Activated naive CD4-positive, alpha-beta T cell treated with anti-CD3 and anti-CD28 coated beads for 36 hours (primary cell): ENCODE results near the gene IFFO2. TPM values are rescaled to one million over a fixed set of nuclear protein-coding genes. Genes with fewer than 3 reads are reported as not detected.

Source experiments
- CTCF ChIA-PET: fragments of 350-600 bp; sonication (Branson Sonifier 250); formaldehyde crosslinking; loops from one replicate; lab custom pipeline; 2021; ENCODE audit warnings: antibody characterized with exemption; lab: Charles Lee
- DNase-seq: peaks from one replicate; pipeline ENCODE4 v3.0.0-alpha.2; 2020
- H3K27ac Mint-ChIP-seq: one replicate; pipeline ENCODE4 v1.8.0; 2021; ENCODE audit warnings: mild to moderate bottlenecking, mixed read lengths
- H3K27me3 Mint-ChIP-seq: one replicate; pipeline ENCODE4 v1.8.0; 2021; ENCODE audit warnings: low read depth, mixed read lengths
- H3K36me3 Mint-ChIP-seq: one replicate; pipeline ENCODE4 v1.8.0; 2021; ENCODE audit warnings: low read depth, mixed read lengths
- H3K4me1 Mint-ChIP-seq: one replicate; pipeline ENCODE4 v1.8.0; 2021; ENCODE audit warnings: low read depth, mixed read lengths
- H3K4me3 Mint-ChIP-seq: one replicate; pipeline ENCODE4 v1.8.0; 2021; ENCODE audit warnings: mild to moderate bottlenecking, moderate library complexity, mixed read lengths
- H3K9me3 Mint-ChIP-seq: one replicate; pipeline ENCODE4 v1.8.0; 2021; ENCODE audit warnings: mixed read lengths
- intact Hi-C: fragments of 100-400 bp; cut with micrococcal nuclease; formaldehyde crosslinking; loops from one replicate; pipeline ENCODE4 v1.15.1; 2023
- total RNA-seq, 2 experiments: library from RNA; stranded (reverse); gene quantifications; one replicate each; pipeline ENCODE4 v1.2.3, GENCODE V29; 2021

IFFO2 gene
- total RNA-seq, 2 experiments from 2014 or later = 24.9 to 27.0 TPM

DNA sequence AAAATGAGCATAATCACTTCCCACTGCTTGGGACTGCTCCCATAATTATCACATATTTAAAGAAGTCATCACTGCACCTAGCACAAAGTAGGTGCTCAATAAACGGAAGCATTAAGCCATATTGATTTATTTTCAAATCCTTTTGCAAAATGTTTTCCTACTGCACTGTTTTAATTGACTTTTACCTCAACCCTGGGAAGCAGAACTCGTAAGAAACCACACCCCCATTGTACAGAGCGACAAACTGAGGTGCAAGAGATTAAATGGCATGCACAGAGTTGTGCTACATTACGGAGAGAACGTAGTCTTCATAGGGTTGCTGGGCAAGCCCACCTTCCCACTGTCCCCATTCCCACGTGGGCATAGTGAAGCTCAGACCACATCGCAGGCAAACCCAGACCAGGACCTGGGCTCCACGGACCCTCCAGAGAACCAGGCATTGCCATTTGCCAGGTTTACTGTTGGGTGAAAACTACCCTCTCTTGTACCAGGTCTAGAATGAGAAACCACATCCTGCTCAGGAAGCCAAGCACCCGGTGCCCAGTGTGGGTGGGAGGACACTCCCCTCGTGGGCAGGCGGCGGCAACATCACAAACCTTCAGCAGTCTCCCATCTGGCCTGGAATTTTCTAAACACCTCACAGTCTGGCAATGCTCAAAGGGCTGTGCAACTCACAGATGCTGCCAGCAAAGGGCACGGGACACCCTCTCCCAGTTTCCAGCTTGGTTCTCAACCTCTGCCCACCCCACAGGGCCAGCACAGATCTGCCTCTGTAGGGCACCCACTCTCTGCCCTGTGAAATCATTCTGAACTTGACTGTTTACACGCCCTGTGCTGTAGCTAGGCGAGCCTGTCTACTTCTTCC lies 8.2 kb downstream of the IFFO2 start:
- H3K4me1 Mint-ChIP-seq = peaks cover 91% of the 10 kb centered on the region
- no peak overlapping the region for H3K4me3 Mint-ChIP-seq
- CTCF ChIA-PET = interaction anchor here (1.0 to 4.3 kb wide), 3 partner anchors 21 to 40 kb away, joined by 6 to 28 read pairs (median 28); no protein-coding TSS in a partner anchor
- peak overlapping the region; percentile 5 for H3K27ac Mint-ChIP-seq
- DNase-seq = peak; percentile 61
- no peaks in the 10 kb centered on the region for H3K9me3 Mint-ChIP-seq
- no peaks in the 10 kb centered on the region for H3K27me3 Mint-ChIP-seq
- intact Hi-C loops = no loop called here
- no peaks in the 10 kb centered on the region for H3K36me3 Mint-ChIP-seq

DNA sequence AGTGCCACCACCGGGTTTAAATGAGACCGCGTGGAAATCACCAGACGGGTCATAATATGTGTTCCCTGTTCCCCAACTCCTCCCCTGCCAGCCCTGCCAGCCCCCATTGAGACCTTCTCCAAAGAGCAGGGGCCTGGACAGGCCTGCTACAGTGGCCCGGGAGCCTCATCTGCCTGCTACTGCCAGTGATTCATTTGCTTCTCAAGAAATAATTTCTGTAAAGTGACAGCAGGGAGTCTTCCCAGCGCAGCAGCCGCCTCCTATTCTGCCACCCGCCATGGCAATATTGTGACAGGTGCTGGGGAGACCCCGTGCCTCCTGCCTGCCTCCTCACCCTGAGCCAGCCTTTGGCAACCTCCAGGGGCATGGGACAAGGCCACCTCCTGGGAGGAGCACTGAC lies 8.9 kb downstream of the IFFO2 start:
- H3K9me3 Mint-ChIP-seq = no peaks in the 10 kb centered on the region
- no peaks in the 10 kb centered on the region for H3K36me3 Mint-ChIP-seq
- intact Hi-C loops = no loop called here
- no peak overlapping the region for H3K4me3 Mint-ChIP-seq
- peak overlapping the region; percentile 15 for H3K27ac Mint-ChIP-seq
- H3K27me3 Mint-ChIP-seq = no peaks in the 10 kb centered on the region
- CTCF ChIA-PET = interaction anchor here (2.6 to 3.7 kb wide), 2 partner anchors 34 to 39 kb away, joined by 10 to 28 read pairs; no protein-coding TSS in a partner anchor
- DNase-seq = no peak
- peaks cover 84% of the 10 kb centered on the region for H3K4me1 Mint-ChIP-seq

DNA sequence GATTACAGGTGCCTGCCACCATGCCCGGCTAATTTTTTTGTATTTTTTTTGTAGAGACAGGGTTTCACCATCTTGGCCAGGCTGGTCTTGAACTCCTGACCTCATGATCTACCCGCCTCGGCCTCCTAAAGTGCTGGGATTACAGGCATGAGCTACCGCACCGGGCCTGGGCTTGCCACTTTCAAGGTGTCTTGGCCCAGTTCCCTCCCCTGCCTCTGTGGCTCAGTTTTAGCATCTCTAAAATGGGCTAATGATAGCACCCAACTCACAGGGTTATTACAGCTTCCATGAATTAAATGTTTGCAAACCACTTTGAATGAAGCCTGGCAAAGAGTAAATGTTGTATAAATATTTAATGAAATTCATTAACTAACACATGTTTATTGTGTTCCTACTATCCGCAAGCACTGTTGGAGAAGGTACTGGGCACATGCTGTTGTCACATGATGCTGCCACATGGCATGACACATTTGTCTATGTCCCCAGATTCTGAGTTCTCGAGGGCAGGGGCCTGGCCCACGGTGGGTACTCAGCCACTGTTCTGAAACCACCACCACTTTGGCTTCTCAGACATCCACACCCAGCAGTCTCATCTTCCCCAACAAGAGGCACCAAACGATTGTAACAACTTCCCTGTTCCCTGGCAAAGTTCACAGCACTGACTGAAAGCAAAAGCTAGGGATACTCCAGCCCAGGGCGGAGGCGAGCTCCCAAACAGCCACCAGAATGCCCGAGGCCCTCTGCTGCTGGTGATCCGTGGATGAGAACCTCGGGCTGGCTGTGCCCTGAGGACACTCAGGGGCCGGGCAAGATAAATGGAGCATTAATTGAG lies 9.7 kb downstream of the IFFO2 start:
- Mint-ChIP-seq H3K9me3 (no peaks in the 10 kb centered on the region), H3K27ac (no peak overlapping the region), H3K27me3 (no peaks in the 10 kb centered on the region), H3K4me1 (peaks cover 76% of the 10 kb centered on the region), H3K4me3 (no peak overlapping the region), H3K36me3 (no peaks in the 10 kb centered on the region)
- intact Hi-C loops = no loop called here
- CTCF ChIA-PET = interaction anchor here (0.6 to 3.5 kb wide), 4 partner anchors 9 to 259 kb away, joined by 3 to 13 read pairs (median 6); no protein-coding TSS in a partner anchor
- no peak for DNase-seq

DNA sequence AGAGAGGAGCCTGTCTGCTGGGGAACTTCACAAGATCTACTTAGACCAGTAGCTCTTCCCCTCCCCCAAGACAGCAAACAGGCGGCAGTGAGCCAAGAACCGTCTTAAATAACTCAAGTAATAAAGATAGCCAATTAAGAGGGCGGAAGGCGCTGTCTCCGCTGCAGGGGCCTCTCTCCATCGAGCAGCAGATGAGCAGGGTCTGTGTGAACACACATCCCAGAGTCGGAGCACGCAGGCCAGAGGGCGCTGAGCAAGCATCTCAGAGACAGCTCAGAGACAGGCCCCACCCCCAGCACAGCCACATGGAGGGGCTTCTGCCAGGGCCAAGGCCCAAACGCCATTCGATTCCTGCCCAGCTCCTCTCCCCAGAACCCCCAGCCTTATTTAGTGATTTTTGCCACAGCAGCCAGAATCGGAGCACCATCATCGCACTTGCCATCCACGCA lies 11.1 kb downstream of the IFFO2 start:
- H3K9me3 Mint-ChIP-seq = no peaks in the 10 kb centered on the region
- DNase-seq = no peak
- no peaks in the 10 kb centered on the region for H3K27me3 Mint-ChIP-seq
- H3K4me1 Mint-ChIP-seq = peaks cover 69% of the 10 kb centered on the region
- no peaks in the 10 kb centered on the region for H3K36me3 Mint-ChIP-seq
- H3K27ac Mint-ChIP-seq = no peak overlapping the region
- intact Hi-C loops = no loop called here
- H3K4me3 Mint-ChIP-seq = no peak overlapping the region
- CTCF ChIA-PET = interaction anchor here (0.6 to 3.5 kb wide), 3 partner anchors 18 to 1352 kb away, joined by 3 to 13 read pairs (median 10); no protein-coding TSS in a partner anchor

DNA sequence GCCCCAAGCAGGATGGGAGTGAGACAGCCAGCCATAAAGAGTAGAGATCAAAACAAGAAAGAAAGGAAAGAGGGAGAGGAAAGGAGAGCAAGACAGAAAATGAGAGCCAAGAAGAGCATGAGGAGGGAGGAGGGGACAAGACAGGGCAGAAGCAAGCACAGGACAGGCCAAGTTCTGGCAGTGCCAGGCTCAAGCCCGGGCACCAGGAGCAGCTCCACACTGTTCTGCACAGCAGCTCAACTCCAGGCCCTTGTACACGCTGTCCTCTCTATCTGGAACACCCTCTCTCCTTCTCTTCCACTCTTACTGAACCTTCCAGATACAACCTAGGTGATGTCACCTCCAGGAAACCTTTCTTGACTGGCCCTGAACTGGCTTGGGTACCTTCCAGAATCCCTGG lies 11.7 kb downstream of the IFFO2 start:
- Mint-ChIP-seq H3K4me1 (peaks cover 66% of the 10 kb centered on the region), H3K9me3 (no peaks in the 10 kb centered on the region), H3K27ac (peak overlapping the region; percentile 42), H3K36me3 (no peaks in the 10 kb centered on the region), H3K4me3 (no peak overlapping the region), H3K27me3 (no peaks in the 10 kb centered on the region)
- CTCF ChIA-PET = interaction anchor here (2.6 to 3.5 kb wide), 2 partner anchors 18 to 31 kb away, joined by 10 to 13 read pairs; no protein-coding TSS in a partner anchor
- intact Hi-C loops = no loop called here
- no peak for DNase-seq

DNA sequence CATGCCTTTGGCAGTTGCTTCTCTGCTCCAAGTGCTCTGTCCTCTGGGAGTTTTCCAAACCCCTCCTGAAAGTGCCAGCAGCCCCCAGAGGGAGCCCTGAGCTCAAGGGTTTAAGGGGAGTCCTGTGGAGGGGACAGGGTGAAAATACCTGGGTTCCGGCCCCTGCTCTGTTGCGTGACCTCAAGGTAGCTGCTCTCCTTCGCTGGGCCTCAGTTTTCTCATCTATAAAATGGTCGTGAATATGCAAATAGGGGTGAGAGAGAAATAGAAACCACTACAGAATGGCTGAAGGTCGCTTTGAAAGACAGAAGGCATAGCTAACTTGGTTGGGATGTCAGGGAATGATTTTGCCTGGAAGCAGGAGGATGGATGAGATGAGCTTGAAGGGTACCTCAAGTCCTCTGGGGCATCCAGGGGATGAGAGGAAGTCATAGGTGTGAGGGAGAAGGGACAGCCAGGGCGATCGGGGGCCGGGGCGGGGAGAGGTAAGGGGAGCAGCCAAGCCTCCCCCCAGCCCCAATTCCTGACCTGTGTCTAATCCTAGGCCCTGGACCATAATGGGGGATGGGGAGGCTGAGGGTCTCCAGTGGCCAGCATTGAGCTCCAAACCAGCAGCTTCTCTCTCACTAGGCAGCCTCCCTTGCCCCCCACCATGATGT lies 12.4 kb downstream of the IFFO2 start:
- CTCF ChIA-PET = interaction anchor here (0.8 to 3.5 kb wide), 2 partner anchors 17 to 31 kb away, joined by 4 to 13 read pairs; no protein-coding TSS in a partner anchor
- Mint-ChIP-seq H3K27me3 (no peaks in the 10 kb centered on the region), H3K36me3 (no peaks in the 10 kb centered on the region), H3K9me3 (no peaks in the 10 kb centered on the region), H3K27ac (no peak overlapping the region), H3K4me1 (peaks cover 59% of the 10 kb centered on the region), H3K4me3 (no peak overlapping the region)
- DNase-seq = no peak
- intact Hi-C loops = no loop called here

DNA sequence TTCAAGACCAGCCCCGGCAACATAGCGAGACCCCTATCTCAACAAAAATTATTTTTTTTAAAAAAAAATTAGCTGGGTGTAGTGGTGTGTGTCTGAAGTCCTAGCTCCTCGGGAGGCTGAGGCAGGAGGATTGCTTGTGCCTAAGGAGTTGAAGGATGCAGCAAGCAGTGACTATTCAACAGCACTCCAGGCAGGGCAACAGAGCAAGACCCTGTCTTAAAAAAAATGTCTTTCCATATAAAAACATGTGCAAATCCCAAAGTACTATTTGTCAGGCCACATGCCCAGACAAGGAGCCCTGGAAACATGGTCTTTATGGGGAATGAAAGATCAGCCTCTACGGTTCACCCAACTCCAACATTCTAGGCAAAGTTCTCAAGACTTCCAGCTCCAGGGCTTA lies 13.3 kb downstream of the IFFO2 start:
- no peak overlapping the region for H3K4me3 Mint-ChIP-seq
- DNase-seq = no peak
- no peak overlapping the region for H3K27ac Mint-ChIP-seq
- no peaks in the 10 kb centered on the region for H3K9me3 Mint-ChIP-seq
- H3K4me1 Mint-ChIP-seq = peaks cover 51% of the 10 kb centered on the region
- H3K27me3 Mint-ChIP-seq = no peaks in the 10 kb centered on the region
- intact Hi-C loops = no loop called here
- H3K36me3 Mint-ChIP-seq = no peaks in the 10 kb centered on the region
- CTCF ChIA-PET = interaction anchor here (0.7 to 3.5 kb wide), 2 partner anchors 16 to 23 kb away, joined by 3 to 13 read pairs; no protein-coding TSS in a partner anchor

DNA sequence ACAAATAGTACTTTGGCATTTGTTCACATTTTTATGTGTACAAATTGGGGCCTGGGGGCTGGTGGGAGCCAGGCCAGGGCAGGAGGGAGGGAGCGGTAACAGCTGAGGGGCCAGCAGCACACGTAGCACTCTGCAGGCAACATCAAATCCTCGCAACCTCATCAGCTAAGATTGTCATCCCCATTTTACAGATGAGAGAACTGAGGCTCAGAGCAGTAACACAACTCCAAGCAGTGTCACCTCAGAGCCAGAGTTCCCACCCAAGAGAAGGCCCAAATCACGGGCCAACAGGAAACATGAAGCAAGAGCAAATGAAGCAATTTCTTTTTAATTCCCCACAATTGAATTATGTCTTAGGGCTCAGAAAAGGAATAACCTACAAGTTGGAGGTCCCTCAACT lies 14.1 kb downstream of the IFFO2 start:
- CTCF ChIA-PET = interaction anchor here (0.6 to 0.7 kb wide), 2 partner anchors 10 to 22 kb away, joined by 3 to 4 read pairs; no protein-coding TSS in a partner anchor
- Mint-ChIP-seq H3K9me3 (no peaks in the 10 kb centered on the region), H3K36me3 (no peaks in the 10 kb centered on the region), H3K4me3 (no peak overlapping the region), H3K27me3 (no peaks in the 10 kb centered on the region), H3K4me1 (peaks cover 45% of the 10 kb centered on the region), H3K27ac (no peak overlapping the region)
- intact Hi-C loops = no loop called here
- no peak for DNase-seq

DNA sequence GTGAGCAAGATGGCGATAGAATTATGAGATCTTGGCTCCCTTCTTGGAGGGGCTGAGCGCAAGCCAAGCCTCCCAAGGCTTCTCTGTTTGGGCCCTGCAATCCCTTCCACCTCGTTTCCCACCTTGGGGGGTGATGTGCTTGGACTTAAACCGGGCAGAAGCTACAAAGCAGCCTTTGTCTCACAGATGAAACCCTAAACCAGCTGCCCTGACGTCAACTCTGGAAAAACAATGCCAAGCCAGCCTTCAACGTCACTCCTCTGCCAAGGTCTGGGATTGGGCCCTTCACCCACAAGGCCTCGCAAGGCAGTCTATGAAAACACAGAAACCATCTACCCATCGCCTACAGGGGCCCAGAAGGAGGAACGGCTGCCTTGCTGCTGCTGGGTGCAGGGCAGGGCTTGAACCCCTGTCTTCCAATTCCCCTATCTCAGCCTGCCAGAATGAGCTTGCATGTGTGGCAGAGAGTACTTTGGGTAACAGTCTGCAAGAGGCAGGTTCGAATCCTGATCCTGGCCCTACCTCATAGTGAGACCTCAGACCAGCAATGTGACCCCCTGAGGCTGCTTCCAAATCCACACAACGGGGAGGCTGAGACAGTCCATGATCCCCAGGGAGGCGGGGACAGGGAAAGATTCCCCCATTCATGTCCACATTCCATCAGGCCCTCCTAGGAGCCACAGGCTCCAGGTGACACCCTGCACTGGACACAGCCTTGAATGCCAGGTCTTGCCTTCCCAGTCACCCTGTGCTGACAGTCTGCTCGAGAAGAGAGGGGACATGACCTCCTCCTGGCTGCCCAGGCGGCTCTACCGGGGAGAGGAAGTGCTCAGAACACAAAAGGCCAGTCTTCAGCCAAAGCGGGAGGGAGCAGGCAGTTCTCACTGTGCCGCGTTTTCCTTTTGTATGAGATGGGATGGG lies 15.0 kb downstream of the IFFO2 start:
- intact Hi-C loops = no loop called here
- no peak overlapping the region for H3K4me3 Mint-ChIP-seq
- no peak overlapping the region for H3K27ac Mint-ChIP-seq
- no peaks in the 10 kb centered on the region for H3K9me3 Mint-ChIP-seq
- no peak for DNase-seq
- CTCF ChIA-PET = no interaction called here
- H3K36me3 Mint-ChIP-seq = no peaks in the 10 kb centered on the region
- H3K27me3 Mint-ChIP-seq = no peaks in the 10 kb centered on the region
- peaks cover 46% of the 10 kb centered on the region for H3K4me1 Mint-ChIP-seq

DNA sequence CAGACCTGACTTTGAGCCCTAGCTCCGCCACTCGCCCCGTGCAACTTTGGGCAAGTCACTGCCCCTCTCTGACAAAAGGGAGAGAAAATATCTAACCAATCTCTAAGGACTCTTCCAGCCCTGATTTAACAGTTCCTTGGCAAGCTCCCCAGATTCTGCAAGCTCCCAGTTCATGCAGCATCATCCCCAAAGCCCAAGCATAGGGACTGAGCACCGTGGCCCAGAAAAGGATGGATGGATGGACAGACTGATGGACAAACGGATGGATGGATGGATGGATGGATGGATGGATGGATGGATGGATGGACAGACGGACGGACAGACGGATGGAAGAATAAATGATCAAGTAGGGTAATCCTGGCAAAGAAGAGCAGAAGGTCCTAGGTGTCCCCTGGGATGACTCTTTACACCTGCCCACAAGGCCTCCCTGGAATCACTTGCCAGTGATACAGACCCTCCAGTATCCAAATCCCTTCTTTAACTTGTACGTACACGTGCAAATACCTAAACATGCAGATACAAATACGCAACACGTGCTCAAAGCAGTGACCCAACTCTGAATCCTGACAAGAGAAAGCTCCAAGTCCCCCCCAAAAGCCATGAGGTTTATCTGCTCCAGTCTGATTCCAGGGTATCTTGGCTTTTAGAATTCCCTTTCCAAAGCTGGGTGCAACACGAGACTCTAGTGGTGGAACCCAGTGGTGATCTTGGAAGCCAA lies 16.0 kb downstream of the IFFO2 start:
- Mint-ChIP-seq H3K27ac (no peak overlapping the region), H3K4me1 (peaks cover 43% of the 10 kb centered on the region), H3K9me3 (no peaks in the 10 kb centered on the region), H3K36me3 (no peaks in the 10 kb centered on the region), H3K27me3 (no peaks in the 10 kb centered on the region), H3K4me3 (no peak overlapping the region)
- no peak for DNase-seq
- CTCF ChIA-PET = no interaction called here
- intact Hi-C loops = no loop called here
